ENCODE data around the gene PUM2. TPM values are rescaled to one million over a fixed set of nuclear protein-coding genes. Genes with fewer than 3 reads are reported as not detected.

The PUM2 gene
- total RNA-seq, 1 experiment from 2014 or later, result 96.8 TPM

DNA sequence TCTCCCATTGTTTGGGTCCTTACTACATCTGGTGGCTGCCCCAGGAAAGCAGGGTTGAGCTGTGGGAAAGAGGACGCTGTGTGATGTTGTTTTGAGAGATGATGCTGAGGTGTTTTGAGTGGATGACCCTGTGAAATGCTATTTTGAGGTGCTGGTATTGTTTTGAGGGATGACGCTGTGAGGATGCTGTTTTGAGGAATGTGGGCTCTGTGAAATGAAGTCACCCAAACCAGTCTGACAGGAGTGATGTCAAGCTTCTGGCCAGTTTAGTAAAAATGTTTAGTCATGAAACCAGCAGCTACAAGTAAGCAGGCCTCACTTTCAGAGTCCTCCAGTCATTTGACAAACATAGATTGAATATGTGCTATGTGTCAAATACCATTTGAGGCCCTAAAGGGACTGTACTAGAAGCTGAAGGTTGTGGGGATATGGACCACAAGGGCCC is 16.1 kb upstream of the PUM2 start:
- intact Hi-C loops (cut with micrococcal nuclease; ENCODE audit: unreplicated experiment), result no loop called here
- CTCF ChIA-PET, result interaction anchor here (0.8 kb wide), 1 partner anchor 40 kb away, joined by 4 read pairs; no protein-coding TSS in a partner anchor
- no peak for DNase-seq
- TF ChIP-seq, protein P1, sequence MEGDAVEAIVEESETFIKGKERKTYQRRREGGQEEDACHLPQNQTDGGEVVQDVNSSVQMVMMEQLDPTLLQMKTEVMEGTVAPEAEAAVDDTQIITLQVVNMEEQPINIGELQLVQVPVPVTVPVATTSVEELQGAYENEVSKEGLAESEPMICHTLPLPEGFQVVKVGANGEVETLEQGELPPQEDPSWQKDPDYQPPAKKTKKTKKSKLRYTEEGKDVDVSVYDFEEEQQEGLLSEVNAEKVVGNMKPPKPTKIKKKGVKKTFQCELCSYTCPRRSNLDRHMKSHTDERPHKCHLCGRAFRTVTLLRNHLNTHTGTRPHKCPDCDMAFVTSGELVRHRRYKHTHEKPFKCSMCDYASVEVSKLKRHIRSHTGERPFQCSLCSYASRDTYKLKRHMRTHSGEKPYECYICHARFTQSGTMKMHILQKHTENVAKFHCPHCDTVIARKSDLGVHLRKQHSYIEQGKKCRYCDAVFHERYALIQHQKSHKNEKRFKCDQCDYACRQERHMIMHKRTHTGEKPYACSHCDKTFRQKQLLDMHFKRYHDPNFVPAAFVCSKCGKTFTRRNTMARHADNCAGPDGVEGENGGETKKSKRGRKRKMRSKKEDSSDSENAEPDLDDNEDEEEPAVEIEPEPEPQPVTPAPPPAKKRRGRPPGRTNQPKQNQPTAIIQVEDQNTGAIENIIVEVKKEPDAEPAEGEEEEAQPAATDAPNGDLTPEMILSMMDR (IDR thresholded peaks at IDR 0.05; ENCODE audit: unreplicated experiment), result no peak
- BruUV-seq (replicated peaks), result no TSS peak
- Mint-ChIP-seq H3K4me1 (ENCODE audit: low read depth, unreplicated experiment) (peaks cover 6% of the 10 kb centered on the region), H3K4me3 (ENCODE audit: low read depth, unreplicated experiment) (no peak overlapping the region), H3K27ac (ENCODE audit: unreplicated experiment) (no peak overlapping the region), H3K27me3 (ENCODE audit: unreplicated experiment) (peaks cover 47% of the 10 kb centered on the region), H3K36me3 (ENCODE audit: insufficient read depth, unreplicated experiment) (no peaks in the 10 kb centered on the region), H3K9me3 (ENCODE audit: low read depth, unreplicated experiment) (peaks cover 2% of the 10 kb centered on the region)

DNA sequence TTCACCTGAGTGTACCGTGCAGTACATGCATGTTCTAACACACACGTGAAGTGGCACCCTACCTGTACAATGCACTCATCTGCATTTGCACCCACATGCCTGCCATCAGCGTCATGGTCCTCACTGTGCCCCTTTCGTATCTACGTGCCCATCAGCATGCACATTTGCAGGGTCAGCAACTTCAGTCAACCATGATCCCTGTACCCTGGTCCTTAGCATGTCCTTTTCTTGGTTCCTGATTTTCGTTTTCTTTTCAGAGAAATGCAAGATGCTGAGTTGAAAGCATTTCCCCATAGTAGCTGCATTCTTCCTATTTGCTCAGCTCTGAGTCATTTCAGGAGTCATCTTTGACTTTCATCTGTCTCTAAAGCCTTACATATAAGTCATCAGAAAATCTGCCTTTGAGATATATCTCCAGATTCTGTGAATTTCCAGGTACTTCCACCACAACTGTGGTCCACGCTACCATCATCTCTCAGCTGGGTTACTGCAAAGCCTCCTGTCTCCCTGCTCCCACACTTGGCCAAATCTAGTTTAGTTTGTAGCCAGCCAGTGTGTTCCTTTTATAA is 14.7 kb upstream of the PUM2 start:
- TF ChIP-seq, protein P1 (IDR thresholded peaks at IDR 0.05; ENCODE audit: unreplicated experiment), result no peak
- Mint-ChIP-seq H3K9me3 (ENCODE audit: low read depth, unreplicated experiment) (no peaks in the 10 kb centered on the region), H3K27ac (ENCODE audit: unreplicated experiment) (no peak overlapping the region), H3K4me1 (ENCODE audit: low read depth, unreplicated experiment) (peaks cover 6% of the 10 kb centered on the region), H3K27me3 (ENCODE audit: unreplicated experiment) (peaks cover 38% of the 10 kb centered on the region), H3K4me3 (ENCODE audit: low read depth, unreplicated experiment) (no peak overlapping the region), H3K36me3 (ENCODE audit: insufficient read depth, unreplicated experiment) (no peaks in the 10 kb centered on the region)
- BruUV-seq (replicated peaks), result no TSS peak
- intact Hi-C loops (cut with micrococcal nuclease; ENCODE audit: unreplicated experiment), result no loop called here
- DNase-seq, result no peak
- CTCF ChIA-PET, result no interaction called here

DNA sequence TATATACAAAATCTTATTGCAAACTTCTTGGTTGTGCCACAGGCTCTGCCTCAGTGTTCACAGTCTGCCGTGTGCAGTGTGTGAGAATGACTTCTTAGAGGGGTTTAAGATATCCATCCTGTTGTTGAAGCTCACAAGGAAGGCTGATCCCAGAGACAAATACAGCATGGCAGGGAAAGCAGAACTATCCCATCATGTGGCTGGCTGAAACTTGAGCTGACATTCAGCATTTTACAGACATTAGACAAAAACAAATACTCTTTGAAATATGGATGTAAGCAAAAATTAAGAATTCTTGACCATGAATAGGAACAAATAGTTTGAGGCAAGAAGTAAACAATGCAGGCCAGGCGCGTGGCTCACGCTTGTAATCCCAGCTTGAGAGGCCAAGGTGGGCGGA is 12.9 kb upstream of the PUM2 start:
- Mint-ChIP-seq H3K27me3 (ENCODE audit: unreplicated experiment) (peaks cover 23% of the 10 kb centered on the region), H3K4me1 (ENCODE audit: low read depth, unreplicated experiment) (peaks cover 6% of the 10 kb centered on the region), H3K4me3 (ENCODE audit: low read depth, unreplicated experiment) (no peak overlapping the region), H3K36me3 (ENCODE audit: insufficient read depth, unreplicated experiment) (no peaks in the 10 kb centered on the region), H3K9me3 (ENCODE audit: low read depth, unreplicated experiment) (no peaks in the 10 kb centered on the region), H3K27ac (ENCODE audit: unreplicated experiment) (no peak overlapping the region)
- TF ChIP-seq, protein P1 (IDR thresholded peaks at IDR 0.05; ENCODE audit: unreplicated experiment), result no peak
- CTCF ChIA-PET, result no interaction called here
- BruUV-seq (replicated peaks), result no TSS peak
- no peak for DNase-seq
- intact Hi-C loops (cut with micrococcal nuclease; ENCODE audit: unreplicated experiment), result no loop called here

DNA sequence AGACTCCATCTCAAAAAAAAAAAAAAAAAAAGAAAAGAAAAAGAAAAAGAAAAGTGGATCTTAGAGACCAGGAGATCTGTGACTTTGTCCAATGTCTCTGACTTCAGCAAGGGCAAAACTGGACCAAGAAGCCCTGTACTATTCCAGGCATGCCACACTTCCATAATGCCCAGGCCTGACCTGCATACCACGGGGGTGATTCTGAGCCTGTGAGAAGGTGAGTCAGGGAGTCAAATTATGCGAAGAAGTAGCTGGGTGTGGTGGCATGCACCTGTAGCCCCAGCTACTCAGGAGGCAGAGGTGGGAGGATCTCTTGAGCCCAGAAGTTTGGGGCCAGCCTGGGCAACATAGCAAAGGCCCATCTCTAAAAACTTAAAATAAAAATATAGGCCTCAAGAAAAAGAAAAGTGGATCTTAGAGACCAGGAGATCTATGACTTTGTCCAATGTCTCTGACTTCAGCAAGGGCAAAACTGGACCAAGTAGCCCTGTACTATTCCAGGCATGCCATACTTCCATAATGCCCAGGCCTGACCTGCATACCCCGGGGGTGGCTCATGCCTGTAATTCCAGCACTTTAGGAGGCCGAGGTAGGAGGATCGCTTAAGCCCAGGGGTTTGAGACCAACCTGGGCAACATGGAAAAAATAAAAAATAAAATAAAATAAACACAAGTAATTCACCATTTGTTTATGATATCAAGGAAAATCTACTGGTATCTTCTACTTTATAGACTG is 12.2 kb upstream of the PUM2 start:
- H3K27ac Mint-ChIP-seq (ENCODE audit: unreplicated experiment), result no peak overlapping the region
- no peaks in the 10 kb centered on the region for H3K36me3 Mint-ChIP-seq (ENCODE audit: insufficient read depth, unreplicated experiment)
- no peak for DNase-seq
- CTCF ChIA-PET, result interaction anchor here (0.7 kb wide), 1 partner anchor 70 kb away, joined by 7 read pairs; no protein-coding TSS in a partner anchor
- peaks cover 6% of the 10 kb centered on the region for H3K4me1 Mint-ChIP-seq (ENCODE audit: low read depth, unreplicated experiment)
- intact Hi-C loops (cut with micrococcal nuclease; ENCODE audit: unreplicated experiment), result no loop called here
- no peak overlapping the region for H3K4me3 Mint-ChIP-seq (ENCODE audit: low read depth, unreplicated experiment)
- peaks cover 23% of the 10 kb centered on the region for H3K27me3 Mint-ChIP-seq (ENCODE audit: unreplicated experiment)
- H3K9me3 Mint-ChIP-seq (ENCODE audit: low read depth, unreplicated experiment), result no peaks in the 10 kb centered on the region
- TF ChIP-seq, protein P1 (IDR thresholded peaks at IDR 0.05; ENCODE audit: unreplicated experiment), result no peak
- no TSS peak for BruUV-seq (replicated peaks)
